ENCODE data around the gene ADAM17.

The ADAM17 gene

GRCh38 chr2:9472511-9472910, 83.1 kb downstream of the ADAM17 start:
- no peak overlapping the region for H3K27ac ChIP-seq
- H3K9me3 ChIP-seq (ENCODE audit: severe bottlenecking) = no peaks in the 10 kb centered on the region

GRCh38 chr2:9471206-9471605, 84.4 kb downstream of the ADAM17 start:
- no peak for DNase-seq
- Histone ChIP-seq H3K4me3 (ENCODE audit: low read depth, low read length) (no peak overlapping the region), H3K36me3 (peaks cover 62% of the 10 kb centered on the region), H3K27ac (no peak overlapping the region), H3K27me3 (ENCODE audit: insufficient read depth, low read depth, severe bottlenecking) (no peaks in the 10 kb centered on the region), H3K9me3 (ENCODE audit: severe bottlenecking) (no peaks in the 10 kb centered on the region)
- TF ChIP-seq CTCF (IDR thresholded peaks at IDR 0.05; ENCODE audit: low read depth, low read length) = no peak

More at GRCh38 chr2:9472511-9472910, 83.1 kb downstream of the ADAM17 start:
- peaks cover 72% of the 10 kb centered on the region for H3K36me3 ChIP-seq
- DNase-seq = no peak
- no peaks in the 10 kb centered on the region for H3K27me3 ChIP-seq (ENCODE audit: insufficient read depth, low read depth, severe bottlenecking)
- no peak for TF ChIP-seq CTCF (IDR thresholded peaks at IDR 0.05; ENCODE audit: low read depth, low read length)
- H3K4me3 ChIP-seq (ENCODE audit: low read depth, low read length) = no peak overlapping the region

GRCh38 chr2:9467687-9468086, 87.9 kb downstream of the ADAM17 start:
- no peak for TF ChIP-seq CTCF (IDR thresholded peaks at IDR 0.05; ENCODE audit: low read depth, low read length)
- no peaks in the 10 kb centered on the region for H3K27me3 ChIP-seq (ENCODE audit: insufficient read depth, low read depth, severe bottlenecking)
- no peaks in the 10 kb centered on the region for H3K9me3 ChIP-seq (ENCODE audit: severe bottlenecking)
- no peak overlapping the region for H3K4me3 ChIP-seq (ENCODE audit: low read depth, low read length)
- no peak for DNase-seq
- H3K27ac ChIP-seq = no peak overlapping the region
- H3K36me3 ChIP-seq = peaks cover 62% of the 10 kb centered on the region

DNA sequence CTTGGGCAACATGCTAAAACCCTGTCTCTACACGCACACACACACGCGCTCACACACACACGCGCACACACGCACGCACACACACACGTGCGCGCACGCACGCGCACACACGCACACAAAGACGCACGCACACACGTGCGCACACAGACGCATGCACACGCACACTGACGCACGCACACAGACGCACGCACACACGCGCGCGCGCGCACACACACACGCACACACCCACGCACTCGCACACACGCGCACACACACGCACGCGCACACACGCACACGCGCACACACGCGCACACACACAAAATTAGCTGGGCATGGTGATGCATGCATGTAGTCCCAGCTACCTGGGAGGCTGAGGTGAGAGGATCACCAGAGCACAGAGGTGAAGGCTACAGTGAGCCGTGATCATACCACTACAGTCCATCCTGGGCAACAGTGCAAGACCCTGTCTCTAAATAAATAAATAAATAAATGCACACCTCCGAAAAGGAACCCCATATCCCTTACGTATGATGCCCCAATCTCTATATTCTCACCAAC, 89.4 kb downstream of the ADAM17 start:
- no peak overlapping the region for H3K27ac ChIP-seq
- TF ChIP-seq CTCF (IDR thresholded peaks at IDR 0.05; ENCODE audit: low read depth, low read length) = no peak
- no peak overlapping the region for H3K4me3 ChIP-seq (ENCODE audit: low read depth, low read length)
- no peak for DNase-seq
- H3K36me3 ChIP-seq = peaks cover 57% of the 10 kb centered on the region
- H3K9me3 ChIP-seq (ENCODE audit: severe bottlenecking) = no peaks in the 10 kb centered on the region
- no peaks in the 10 kb centered on the region for H3K27me3 ChIP-seq (ENCODE audit: insufficient read depth, low read depth, severe bottlenecking)

- H3K36me3 ChIP-seq = peaks cover 53% of the 10 kb centered on the region
- no peak overlapping the region for H3K4me3 ChIP-seq (ENCODE audit: low read depth, low read length)
- H3K27me3 ChIP-seq (ENCODE audit: insufficient read depth, low read depth, severe bottlenecking) = no peaks in the 10 kb centered on the region
- H3K27ac ChIP-seq = no peak overlapping the region
- no peaks in the 10 kb centered on the region for H3K9me3 ChIP-seq (ENCODE audit: severe bottlenecking)
- no peak for DNase-seq
- TF ChIP-seq CTCF (IDR thresholded peaks at IDR 0.05; ENCODE audit: low read depth, low read length) = no peak
These were observed 90.5 kb downstream of the ADAM17 start for GRCh38 chr2:9465170-9465569.

- no peaks in the 10 kb centered on the region for H3K9me3 ChIP-seq (ENCODE audit: severe bottlenecking)
- H3K27ac ChIP-seq = no peak overlapping the region
- TF ChIP-seq CTCF (IDR thresholded peaks at IDR 0.05; ENCODE audit: low read depth, low read length) = no peak
- no peak for DNase-seq
- no peak overlapping the region for H3K4me3 ChIP-seq (ENCODE audit: low read depth, low read length)
- H3K27me3 ChIP-seq (ENCODE audit: insufficient read depth, low read depth, severe bottlenecking) = no peaks in the 10 kb centered on the region
- H3K36me3 ChIP-seq = peaks cover 47% of the 10 kb centered on the region
These were observed 92.0 kb downstream of the ADAM17 start for GRCh38 chr2:9463698-9464034.
